IMR-90 (cell line): ENCODE data around the gene ABAT. TPM values are rescaled to one million over a fixed set of nuclear protein-coding genes. Genes with fewer than 3 reads are reported as not detected.

ENCODE experiments used
- ATAC-seq: fragments of 200-7000 bp; cut with Tn5 transposase; 2 replicates; pipeline ENCODE4 v1.9.1; 2020; ENCODE audit warnings: low read depth, mild to moderate bottlenecking, moderate library complexity
- BruUV-seq: library from RNA; stranded (reverse); fragments of 400-500 nt; replicated peaks from 2 replicates; lab custom pipeline; 2021; lab: Mats Ljungman, UMichigan
- CTCF ChIA-PET: fragments of 300-600 bp; formaldehyde crosslinking; extraction: SDS; loops from one replicate; lab custom pipeline; 2021; ENCODE audit warnings: antibody characterized with exemption; lab: Yijun Ruan, JAX
- POLR2A ChIA-PET: fragments of 300-600 bp; sonication (Branson Sonifier 250); formaldehyde crosslinking; loops from one replicate; lab custom pipeline; 2022; ENCODE audit warnings: antibody characterized with exemption; ENCODE audit not compliant: unreplicated experiment; lab: Charles Lee
- DNase-seq: peaks from one replicate; pipeline ENCODE4 v3.0.0; 2013
- H2AFZ ChIP-seq: replicated peaks from 2 replicates; pipeline ENCODE3; 2013; ENCODE audit warnings: low read length, mild to moderate bottlenecking; ENCODE audit not compliant: poor library complexity
- H2AK5ac ChIP-seq: 2 replicates; pipeline ENCODE4 v1.6.1; 2013; ENCODE audit warnings: low read depth, low read length, inconsistent platforms
- H2AK9ac ChIP-seq: replicated peaks from 2 replicates; pipeline ENCODE3; 2013; ENCODE audit warnings: mild to moderate bottlenecking, low read depth, low read length, moderate library complexity; ENCODE audit not compliant: poor library complexity
- H2BK120ac ChIP-seq: 2 replicates; pipeline ENCODE4 v1.6.1; 2013; ENCODE audit warnings: low read depth, low read length, inconsistent platforms
- H2BK15ac ChIP-seq: 3 replicates; pipeline ENCODE4 v1.6.1; 2013; ENCODE audit warnings: low read depth, low read length, inconsistent platforms
- H2BK20ac ChIP-seq: 2 replicates; pipeline ENCODE4 v1.6.1; 2013; ENCODE audit warnings: low read depth, mild to moderate bottlenecking, inconsistent platforms, low read length, moderate library complexity
- H2BK5ac ChIP-seq: 2 replicates; pipeline ENCODE4 v1.6.1; 2013; ENCODE audit warnings: mild to moderate bottlenecking, low read depth, low read length, inconsistent platforms; ENCODE audit not compliant: poor library complexity, severe bottlenecking
- H3K14ac ChIP-seq: replicated peaks from 2 replicates; pipeline ENCODE4 v1.6.1; 2013; ENCODE audit warnings: low read depth, low read length, inconsistent platforms
- H3K18ac ChIP-seq: 2 replicates; pipeline ENCODE4 v1.6.1; 2013; ENCODE audit warnings: low read depth, low read length, control low read depth
- H3K23ac ChIP-seq: 2 replicates; pipeline ENCODE4 v1.6.1; 2013; ENCODE audit warnings: low read depth, low read length, inconsistent platforms
- H3K27ac ChIP-seq: 2 replicates; pipeline ENCODE4 v1.5.1; 2013; ENCODE audit warnings: mild to moderate bottlenecking, control low read depth, low read length; ENCODE audit not compliant: insufficient read depth
- H3K27me3 ChIP-seq: 2 replicates; pipeline ENCODE4 v1.6.1; 2013; ENCODE audit warnings: low read length; ENCODE audit not compliant: control insufficient read depth, insufficient read depth
- H3K36me3 ChIP-seq: 2 replicates; pipeline ENCODE4 v1.6.1; 2013; ENCODE audit warnings: low read length, mixed read lengths; ENCODE audit not compliant: control insufficient read depth, insufficient read depth
- H3K4ac ChIP-seq: 2 replicates; pipeline ENCODE4 v1.6.1; 2013; ENCODE audit warnings: low read depth, low read length, inconsistent platforms
- H3K4me1 ChIP-seq: 2 replicates; pipeline ENCODE4 v1.6.1; 2013; ENCODE audit warnings: low read length, mixed read lengths; ENCODE audit not compliant: control insufficient read depth, insufficient read depth
- H3K4me2 ChIP-seq: 2 replicates; pipeline ENCODE4 v1.6.1; 2013; ENCODE audit warnings: low read depth, mild to moderate bottlenecking, control low read depth, low read length, moderate library complexity
- H3K4me3 ChIP-seq: 2 replicates; pipeline ENCODE4 v1.5.1; 2013; ENCODE audit warnings: low read depth, mild to moderate bottlenecking, control low read depth, low read length, moderate library complexity; ENCODE audit not compliant: insufficient read depth
- H3K56ac ChIP-seq: 2 replicates; pipeline ENCODE4 v1.6.1; 2013; ENCODE audit warnings: low read length, inconsistent platforms; ENCODE audit not compliant: insufficient read depth; ENCODE audit errors: extremely low read depth
- H3K79me1 ChIP-seq, 2 experiments: 2 replicates each; pipeline ENCODE4 v1.6.1; 2013; ENCODE audit warnings: low read length in 2 of 2, inconsistent platforms in 1 of 2, low read depth in 1 of 2
- H3K9ac ChIP-seq: 2 replicates; pipeline ENCODE4 v1.6.1; 2013; ENCODE audit warnings: low read depth, low read length, control low read depth
- H3K9me1 ChIP-seq: 2 replicates; pipeline ENCODE4 v1.6.1; 2013; ENCODE audit warnings: low read length, inconsistent platforms; ENCODE audit not compliant: insufficient read depth
- H3K9me3 ChIP-seq: 2 replicates; pipeline ENCODE4 v1.6.1; 2013; ENCODE audit warnings: low read length; ENCODE audit not compliant: control insufficient read depth, insufficient read depth
- H4K20me1 ChIP-seq: 2 replicates; pipeline ENCODE4 v1.6.1; 2013; ENCODE audit warnings: low read length, inconsistent platforms; ENCODE audit not compliant: insufficient read depth
- H4K5ac ChIP-seq: 2 replicates; pipeline ENCODE4 v1.6.1; 2013; ENCODE audit warnings: mild to moderate bottlenecking, low read depth, low read length, control low read depth
- H4K8ac ChIP-seq, 2 experiments: 2 replicates each; pipeline ENCODE4 v1.6.1; 2013; ENCODE audit warnings: low read depth in 2 of 2, low read length in 2 of 2, control low read depth in 1 of 2, inconsistent platforms in 1 of 2
- H4K91ac ChIP-seq: 2 replicates; pipeline ENCODE4 v1.6.1; 2013; ENCODE audit warnings: low read depth, low read length, inconsistent platforms; ENCODE audit not compliant: insufficient read depth
- BHLHE40 ChIP-seq: fragments of 150-350 bp; IDR thresholded peaks from 2 replicates; pipeline ENCODE4 v1.6.1; 2016; ENCODE audit warnings: mild to moderate bottlenecking, low read depth, low read length
- CEBPB ChIP-seq: IDR thresholded peaks from 2 replicates; pipeline ENCODE4 v1.6.1; 2012; ENCODE audit warnings: low read depth, low read length, improper control_type of control experiment
- CHD1 ChIP-seq: IDR thresholded peaks from 2 replicates; pipeline ENCODE4 v1.6.1; 2012; ENCODE audit warnings: low read depth, low read length, improper control_type of control experiment
- FOS ChIP-seq: fragments of 150-350 bp; IDR thresholded peaks from 2 replicates; pipeline ENCODE4 v1.6.1; 2016; ENCODE audit warnings: low read depth, low read length
- MAFK ChIP-seq: IDR thresholded peaks from 2 replicates; pipeline ENCODE4 v1.6.1; 2012; ENCODE audit warnings: low read depth, low read length, improper control_type of control experiment
- MAZ ChIP-seq: IDR thresholded peaks from 2 replicates; pipeline ENCODE4 v1.6.1; 2012; ENCODE audit warnings: low read depth, mild to moderate bottlenecking, low read length, improper control_type of control experiment, moderate library complexity, borderline replicate concordance
- MXI1 ChIP-seq: IDR thresholded peaks from 2 replicates; pipeline ENCODE4 v1.6.1; 2012; ENCODE audit warnings: low read depth, mild to moderate bottlenecking, low read length, moderate library complexity, borderline replicate concordance
- NFE2L2 ChIP-seq: fragments of 150-350 bp; IDR thresholded peaks from 2 replicates; pipeline ENCODE4 v1.6.1; 2016; ENCODE audit warnings: low read depth, mild to moderate bottlenecking, low read length
- POLR2A ChIP-seq: IDR thresholded peaks from 2 replicates; pipeline ENCODE4 v1.6.1; 2012; ENCODE audit warnings: mild to moderate bottlenecking, low read depth, low read length
- RAD21 ChIP-seq: IDR thresholded peaks from 2 replicates; pipeline ENCODE4 v1.6.1; 2012; ENCODE audit warnings: low read length, improper control_type of control experiment
- RCOR1 ChIP-seq: IDR thresholded peaks from 2 replicates; pipeline ENCODE4 v1.6.1; 2012; ENCODE audit warnings: mild to moderate bottlenecking, low read length, improper control_type of control experiment; ENCODE audit not compliant: insufficient replicate concordance
- RFX5 ChIP-seq: IDR thresholded peaks from 2 replicates; pipeline ENCODE4 v1.8.0; 2012; ENCODE audit warnings: low read depth, mild to moderate bottlenecking, low read length, moderate library complexity
- SMC3 ChIP-seq: fragments of 150-350 bp; IDR thresholded peaks from 2 replicates; pipeline ENCODE4 v1.6.1; 2016; ENCODE audit warnings: low read depth, mild to moderate bottlenecking, antibody characterized with exemption, low read length, moderate library complexity
- WGBS, 2 experiments: methylation state at CpG; one replicate each; pipeline versions ENCODE4 v1.1.5 to v1.1.7; 2013; ENCODE audit warnings: missing lambda C conversion rate in 2 of 2; ENCODE audit not compliant: insufficient read length in 1 of 2; ENCODE audit errors: extremely low coverage in 2 of 2; 5-methylcytosine and 5-hydroxymethylcytosine counted together
- dilution Hi-C: fragments of 300-500 bp; cut with HindIII; formaldehyde crosslinking; loops from one replicate; pipeline ENCODE4 v1.14.3; 2018; ENCODE audit warnings: low sequenced_read_pairs; ENCODE audit not compliant: unreplicated experiment
- in situ Hi-C: fragments of 300-500 bp; cut with MboI; formaldehyde crosslinking; loops from 3 replicates; pipeline ENCODE4 v1.14.3; 2019; ENCODE audit warnings: low sequenced_read_pairs, inconsistent platforms, mixed read lengths
- intact Hi-C: fragments of 100-400 bp; cut with micrococcal nuclease; formaldehyde crosslinking; loops from 2 replicates; pipeline ENCODE4 v1.10.0; 2022
- polyA plus RNA-seq, 3 experiments: library from polyadenylated mRNA; depleted of rRNA; stranded (reverse); fragments of >200 nt; gene quantifications; 2 replicates each; pipeline ENCODE4 v1.2.3, GENCODE V29; 2012; ENCODE audit warnings: low replicate concordance in 1 of 3
- total RNA-seq: library from RNA; depleted of rRNA; stranded (reverse); fragments of >200 nt; gene quantifications from 2 replicates; pipeline ENCODE4 v1.2.3, GENCODE V29; 2012
- TF ChIP-seq, protein P1 (sequence below): fragments of 150-350 bp; IDR thresholded peaks from 2 replicates; pipeline ENCODE4 v1.6.1; 2017; ENCODE audit warnings: mild to moderate bottlenecking, antibody characterized with exemption, low read length, low read depth
- TF ChIP-seq, protein P2 (sequence below): conservative IDR thresholded peaks from 2 replicates; pipeline ENCODE4 v1.5.1; 2012; ENCODE audit warnings: mild to moderate bottlenecking, low read depth, low read length, improper control_type of control experiment
- TF ChIP-seq, protein P3 (sequence below): fragments of 150-350 bp; IDR thresholded peaks from 2 replicates; pipeline ENCODE4 v1.6.1; 2016; ENCODE audit warnings: low read depth, mild to moderate bottlenecking, low read length, moderate library complexity, borderline replicate concordance

Gene ABAT
- total and polyA plus RNA-seq, 2 of the 4 experiments (the other 2 are of a cell fraction), result 4.5 to 6.9 TPM

DNA sequence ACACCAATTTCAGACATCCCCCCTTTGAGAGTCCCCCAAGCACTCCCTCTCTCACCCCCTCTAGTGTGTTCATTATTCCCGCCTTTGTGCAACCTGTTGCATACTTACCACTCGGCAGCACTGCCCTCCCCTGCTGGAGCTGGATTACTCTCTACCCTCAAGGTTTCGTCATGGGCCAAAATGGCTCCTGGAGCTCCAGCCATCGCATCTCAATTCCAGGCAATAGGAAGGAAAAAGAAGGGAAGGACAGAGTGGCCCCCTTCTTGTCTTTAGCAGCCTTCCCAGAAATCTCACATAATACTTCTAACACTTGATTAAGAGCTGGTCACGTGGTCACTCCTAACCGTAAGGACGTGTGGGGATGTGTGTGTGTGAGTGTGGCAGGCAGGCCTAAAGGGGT is 102.8 kb downstream of the ABAT start:
- dilution Hi-C loops, result no loop called here
- DNase-seq, result no peak
- Histone ChIP-seq H4K5ac (no peak overlapping the region), H3K9me3 (0 out of 2 replicates have a peak, but pooled peaks cover 2% of the 10 kb centered on the region), H3K18ac (no peak overlapping the region), H3K4me2 (no peak overlapping the region), H3K79me1 (no peaks in the 10 kb centered on the region), H3K36me3 (no peaks in the 10 kb centered on the region; the same call in 1 of the 2 replicates), H2AK5ac (no peak overlapping the region), H3K4me1 (no peaks in the 10 kb centered on the region), H2BK5ac (no peak overlapping the region), H3K9me1 (no peaks in the 10 kb centered on the region), H3K4me3 (no peak overlapping the region), H2AK9ac (no peak overlapping the region), H4K8ac (no peak overlapping the region), H3K27ac (no peak overlapping the region), H4K91ac (no peak overlapping the region), H3K4ac (no peak overlapping the region), H3K9ac (no peak overlapping the region), H2AFZ (no peak overlapping the region), H3K27me3 (peaks cover under 1% of the 10 kb centered on the region; the same call in 1 of the 2 replicates), H2BK120ac (no peak overlapping the region), H3K23ac (no peak overlapping the region), H3K56ac (no peak overlapping the region), H2BK20ac (no peak overlapping the region), H2BK15ac (no peak overlapping the region), H4K20me1 (no peaks in the 10 kb centered on the region), H3K14ac (no peak overlapping the region)
- no TSS peak for BruUV-seq
- ATAC-seq, result no peak
- CTCF ChIA-PET, result no interaction called here
- POLR2A ChIA-PET, result no interaction called here
- TF ChIP-seq BHLHE40 (no peak), RFX5 (no peak), FOS (no peak), CEBPB (no peak), NFE2L2 (no peak), MXI1 (no peak), CHD1 (no peak), MAZ (no peak), RAD21 (no peak), MAFK (no peak), POLR2A (no peak), SMC3 (no peak), RCOR1 (no peak)
- TF ChIP-seq, protein P1, sequence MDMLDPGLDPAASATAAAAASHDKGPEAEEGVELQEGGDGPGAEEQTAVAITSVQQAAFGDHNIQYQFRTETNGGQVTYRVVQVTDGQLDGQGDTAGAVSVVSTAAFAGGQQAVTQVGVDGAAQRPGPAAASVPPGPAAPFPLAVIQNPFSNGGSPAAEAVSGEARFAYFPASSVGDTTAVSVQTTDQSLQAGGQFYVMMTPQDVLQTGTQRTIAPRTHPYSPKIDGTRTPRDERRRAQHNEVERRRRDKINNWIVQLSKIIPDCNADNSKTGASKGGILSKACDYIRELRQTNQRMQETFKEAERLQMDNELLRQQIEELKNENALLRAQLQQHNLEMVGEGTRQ, result no peak
- TF ChIP-seq, protein P2, sequence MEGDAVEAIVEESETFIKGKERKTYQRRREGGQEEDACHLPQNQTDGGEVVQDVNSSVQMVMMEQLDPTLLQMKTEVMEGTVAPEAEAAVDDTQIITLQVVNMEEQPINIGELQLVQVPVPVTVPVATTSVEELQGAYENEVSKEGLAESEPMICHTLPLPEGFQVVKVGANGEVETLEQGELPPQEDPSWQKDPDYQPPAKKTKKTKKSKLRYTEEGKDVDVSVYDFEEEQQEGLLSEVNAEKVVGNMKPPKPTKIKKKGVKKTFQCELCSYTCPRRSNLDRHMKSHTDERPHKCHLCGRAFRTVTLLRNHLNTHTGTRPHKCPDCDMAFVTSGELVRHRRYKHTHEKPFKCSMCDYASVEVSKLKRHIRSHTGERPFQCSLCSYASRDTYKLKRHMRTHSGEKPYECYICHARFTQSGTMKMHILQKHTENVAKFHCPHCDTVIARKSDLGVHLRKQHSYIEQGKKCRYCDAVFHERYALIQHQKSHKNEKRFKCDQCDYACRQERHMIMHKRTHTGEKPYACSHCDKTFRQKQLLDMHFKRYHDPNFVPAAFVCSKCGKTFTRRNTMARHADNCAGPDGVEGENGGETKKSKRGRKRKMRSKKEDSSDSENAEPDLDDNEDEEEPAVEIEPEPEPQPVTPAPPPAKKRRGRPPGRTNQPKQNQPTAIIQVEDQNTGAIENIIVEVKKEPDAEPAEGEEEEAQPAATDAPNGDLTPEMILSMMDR, result no peak
- TF ChIP-seq, protein P3, sequence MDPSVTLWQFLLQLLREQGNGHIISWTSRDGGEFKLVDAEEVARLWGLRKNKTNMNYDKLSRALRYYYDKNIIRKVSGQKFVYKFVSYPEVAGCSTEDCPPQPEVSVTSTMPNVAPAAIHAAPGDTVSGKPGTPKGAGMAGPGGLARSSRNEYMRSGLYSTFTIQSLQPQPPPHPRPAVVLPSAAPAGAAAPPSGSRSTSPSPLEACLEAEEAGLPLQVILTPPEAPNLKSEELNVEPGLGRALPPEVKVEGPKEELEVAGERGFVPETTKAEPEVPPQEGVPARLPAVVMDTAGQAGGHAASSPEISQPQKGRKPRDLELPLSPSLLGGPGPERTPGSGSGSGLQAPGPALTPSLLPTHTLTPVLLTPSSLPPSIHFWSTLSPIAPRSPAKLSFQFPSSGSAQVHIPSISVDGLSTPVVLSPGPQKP, result no peak
- in situ Hi-C loops, result no loop called here
- WGBS, 2 experiments, result no CpG with 5 or more reads among the region's 7 CpGs
- intact Hi-C loops, result no loop called here
